H1 (cell line): ENCODE measurements around the gene ARHGAP15. TPM values are rescaled to one million over a fixed set of nuclear protein-coding genes. Genes with fewer than 3 reads are reported as not detected.

ENCODE experiments used
- CTCF ChIA-PET: fragments of 300-600 bp; sonication (Branson Sonifier 250); formaldehyde crosslinking; loops from one replicate; lab custom pipeline; 2021; ENCODE audit not compliant: partially characterized antibody; lab: Charles Lee
- POLR2A ChIA-PET: fragments of 300-600 bp; sonication (Branson Sonifier 250); formaldehyde crosslinking; loops from one replicate; lab custom pipeline; 2021; ENCODE audit warnings: inconsistent platforms; ENCODE audit not compliant: partially characterized antibody; lab: Charles Lee
- DNase-seq, 2 experiments: peaks; one replicate each; pipeline versions ENCODE4 v3.0.0 to v3.0.0-alpha.2; 2010 to 2022; ENCODE audit warnings: low spot score in 2 of 2, low read depth in 1 of 2, mixed read lengths in 1 of 2
- FAIRE-seq: peaks from 2 replicates; lab custom pipeline; 2011; peaks lifted over from hg19 to GRCh38; lab: Jason Lieb, UNC
- H2AFZ ChIP-seq: 2 replicates; pipeline ENCODE4 v1.8.1; 2012; ENCODE audit warnings: low read length, inconsistent platforms
- H2AK5ac ChIP-seq: 2 replicates; pipeline ENCODE4 v1.6.1; 2013; ENCODE audit warnings: low read depth, low read length
- H2BK120ac ChIP-seq: replicated peaks from 2 replicates; pipeline ENCODE3; 2013; ENCODE audit warnings: low read depth, low read length, inconsistent platforms
- H2BK12ac ChIP-seq: 2 replicates; pipeline ENCODE4 v1.6.1; 2013; ENCODE audit warnings: low read depth, low read length
- H2BK15ac ChIP-seq: 2 replicates; pipeline ENCODE4 v1.6.1; 2013; ENCODE audit warnings: low read length
- H2BK20ac ChIP-seq: 2 replicates; pipeline ENCODE4 v1.6.1; 2013; ENCODE audit warnings: low read length
- H2BK5ac ChIP-seq: 2 replicates; pipeline ENCODE4 v1.6.1; 2013; ENCODE audit warnings: low read depth, low read length
- H3K14ac ChIP-seq: 2 replicates; pipeline ENCODE4 v1.6.1; 2013; ENCODE audit warnings: inconsistent platforms; ENCODE audit not compliant: insufficient read length
- H3K18ac ChIP-seq: 2 replicates; pipeline ENCODE4 v1.6.1; 2013; ENCODE audit warnings: low read length; ENCODE audit errors: extremely low read depth
- H3K23ac ChIP-seq: 2 replicates; pipeline ENCODE4 v1.6.1; 2013; ENCODE audit warnings: inconsistent platforms; ENCODE audit not compliant: insufficient read length
- H3K23me2 ChIP-seq: 2 replicates; pipeline ENCODE4 v1.6.1; 2013; ENCODE audit warnings: low read depth, low read length
- H3K27ac ChIP-seq: 2 replicates; pipeline ENCODE4 v1.6.1; 2011; ENCODE audit warnings: low read depth, low read length, inconsistent platforms
- H3K27me3 ChIP-seq, 4 experiments: replicated peaks in 1 of 4; 1 replicate in 1 of 4; 2 replicates in 3 of 4; pipeline versions ENCODE4 v1.6.1 to v1.8.1; 2011 to 2013; ENCODE audit warnings: low read length in 3 of 4, mild to moderate bottlenecking in 3 of 4, inconsistent platforms in 2 of 4, mixed read lengths in 2 of 4, moderate library complexity in 1 of 4; ENCODE audit not compliant: control insufficient read depth in 3 of 4, insufficient read depth in 3 of 4; ENCODE audit errors: extremely low read depth in 1 of 4
- H3K36me3 ChIP-seq, 4 experiments: 2 replicates each; pipeline versions ENCODE4 v1.6.1 to v1.8.1; 2011 to 2013; ENCODE audit warnings: mild to moderate bottlenecking in 4 of 4, low read length in 3 of 4, moderate library complexity in 2 of 4, control low read depth in 1 of 4, inconsistent platforms in 1 of 4; ENCODE audit not compliant: insufficient read depth in 4 of 4, control insufficient read depth in 2 of 4
- H3K4ac ChIP-seq: replicated peaks from 2 replicates; pipeline ENCODE3; 2013; ENCODE audit warnings: low read length, low read depth, mixed read lengths, inconsistent platforms; ENCODE audit not compliant: insufficient read length
- H3K4me1 ChIP-seq, 4 experiments: replicated peaks in 1 of 4; 1 replicate in 1 of 4; 2 replicates in 3 of 4; pipeline versions ENCODE4 v1.6.1 to v1.8.1; 2011 to 2013; ENCODE audit warnings: low read length in 3 of 4, inconsistent platforms in 2 of 4, mixed read lengths in 1 of 4; ENCODE audit not compliant: insufficient read depth in 4 of 4, control insufficient read depth in 3 of 4
- H3K4me2 ChIP-seq, 2 experiments: 2 replicates each; pipeline versions ENCODE4 v1.6.1 to v1.8.1; 2011 to 2013; ENCODE audit warnings: low read depth in 2 of 2, low read length in 2 of 2, control low read depth in 1 of 2, inconsistent platforms in 1 of 2, mild to moderate bottlenecking in 1 of 2; ENCODE audit not compliant: insufficient read depth in 1 of 2
- H3K4me3 ChIP-seq, 4 experiments: fragments of 200-600, 300-600 bp in 1 of 4; sonication (generic), shearing (Covaris generic), sonication (Bioruptor Twin) in 1 of 4; 2 replicates each; pipeline versions ENCODE4 v1.5.1 to v1.8.1; 2011 to 2016; ENCODE audit warnings: low read length in 4 of 4, low read depth in 3 of 4, control low read depth in 2 of 4, inconsistent platforms in 2 of 4, mild to moderate bottlenecking in 2 of 4, mixed read lengths in 1 of 4, moderate library complexity in 1 of 4; ENCODE audit not compliant: insufficient read depth in 2 of 4; ENCODE audit errors: extremely low read depth in 1 of 4
- H3K56ac ChIP-seq: replicated peaks from 2 replicates; pipeline ENCODE3; 2013; ENCODE audit warnings: low read depth, mild to moderate bottlenecking, mixed read lengths, low read length, inconsistent platforms; ENCODE audit not compliant: insufficient read length
- H3K79me1 ChIP-seq: 2 replicates; pipeline ENCODE4 v1.6.1; 2013; ENCODE audit warnings: low read depth, low read length, control low read depth
- H3K79me2 ChIP-seq, 2 experiments: 2 replicates each; pipeline versions ENCODE4 v1.6.1 to v1.8.1; 2012 to 2013; ENCODE audit warnings: low read length in 2 of 2, mild to moderate bottlenecking in 2 of 2, inconsistent platforms in 1 of 2; ENCODE audit not compliant: insufficient read depth in 2 of 2, control insufficient read depth in 1 of 2
- H3K9ac ChIP-seq, 4 experiments: replicated peaks in 1 of 4; 1 replicate in 1 of 4; 2 replicates in 3 of 4; pipeline versions ENCODE4 v1.6.1 to v1.8.1; 2011 to 2013; ENCODE audit warnings: low read depth in 3 of 4, low read length in 3 of 4, control low read depth in 2 of 4, mild to moderate bottlenecking in 2 of 4, moderate library complexity in 2 of 4, inconsistent platforms in 1 of 4; ENCODE audit errors: extremely low read depth in 1 of 4
- H3K9me3 ChIP-seq, 2 experiments: 2 replicates each; pipeline versions ENCODE4 v1.6.1 to v1.8.1; 2012 to 2013; ENCODE audit warnings: mild to moderate bottlenecking in 2 of 2, moderate library complexity in 2 of 2, control low read depth in 1 of 2, inconsistent platforms in 1 of 2, low read depth in 1 of 2, low read length in 1 of 2, mixed read lengths in 1 of 2; ENCODE audit not compliant: insufficient read depth in 2 of 2
- H4K20me1 ChIP-seq, 2 experiments: replicated peaks in 1 of 2; 2 replicates each; pipeline versions ENCODE3 to v1.8.1; 2011 to 2013; ENCODE audit warnings: inconsistent platforms in 2 of 2, low read length in 2 of 2, mild to moderate bottlenecking in 1 of 2; ENCODE audit not compliant: insufficient read depth in 2 of 2, control insufficient read depth in 1 of 2
- H4K5ac ChIP-seq: 2 replicates; pipeline ENCODE4 v1.6.1; 2013; ENCODE audit warnings: low read length, low read depth, mixed read lengths, inconsistent platforms; ENCODE audit not compliant: insufficient read length
- H4K8ac ChIP-seq: 2 replicates; pipeline ENCODE4 v1.8.0; 2013; ENCODE audit warnings: mild to moderate bottlenecking, moderate library complexity, low read length, inconsistent platforms; ENCODE audit not compliant: insufficient read depth; ENCODE audit errors: extremely low read depth
- H4K91ac ChIP-seq: replicated peaks from 2 replicates; pipeline ENCODE3; 2013; ENCODE audit warnings: low read length, mixed read lengths, inconsistent platforms; ENCODE audit not compliant: insufficient read length
- CBX8 ChIP-seq: fragments of 300-800, 300-1000 bp; sonication (generic); IDR thresholded peaks from 2 replicates; pipeline ENCODE4 v1.7.1; 2016; ENCODE audit warnings: low read depth, low read length, borderline replicate concordance
- EZH2 ChIP-seq: fragments of 200-600 bp; sonication (generic); IDR thresholded peaks from 2 replicates; pipeline ENCODE4 v1.7.1; 2012; ENCODE audit warnings: low read depth, mild to moderate bottlenecking, moderate library complexity, low read length, inconsistent platforms; ENCODE audit not compliant: severe bottlenecking
- KDM1A ChIP-seq: fragments of 200-600, 300-600 bp; sonication (generic); IDR thresholded peaks from 2 replicates; pipeline ENCODE4 v1.7.1; 2016; ENCODE audit warnings: mild to moderate bottlenecking, low read length, borderline replicate concordance
- KDM4A ChIP-seq: IDR thresholded peaks from one replicate; pipeline ENCODE4 v1.7.1; 2012; ENCODE audit warnings: low read depth, mild to moderate bottlenecking, moderate library complexity, low read length, inconsistent platforms; ENCODE audit not compliant: severe bottlenecking
- RAD21 ChIP-seq, 2 experiments: IDR thresholded peaks in 1 of 2; conservative IDR thresholded peaks in 1 of 2; 2 replicates each; pipeline ENCODE4 v1.6.1; 2011; ENCODE audit warnings: low read depth in 2 of 2, low read length in 2 of 2, improper control_type of control experiment in 1 of 2, inconsistent platforms in 1 of 2, mild to moderate bottlenecking in 1 of 2, moderate library complexity in 1 of 2
- TAF1 ChIP-seq: IDR thresholded peaks from 2 replicates; pipeline ENCODE4 v1.6.1; 2011; ENCODE audit warnings: mild to moderate bottlenecking, low read depth, low read length
- TBP ChIP-seq: IDR thresholded peaks from 2 replicates; pipeline ENCODE4 v1.6.1; 2011; ENCODE audit warnings: low read depth, low read length, improper control_type of control experiment
- TCF12 ChIP-seq: IDR thresholded peaks from 2 replicates; pipeline ENCODE4 v1.6.1; 2011; ENCODE audit warnings: low read depth, mild to moderate bottlenecking, low read length
- TEAD4 ChIP-seq: IDR thresholded peaks from 2 replicates; pipeline ENCODE4 v1.6.1; 2012; ENCODE audit warnings: low read depth, low read length, inconsistent platforms, mixed read lengths
- WGBS, 2 experiments: shearing (Covaris generic) in 1 of 2; methylation state at CpG; one replicate each; pipeline versions ENCODE4 v1.1.6 to v1.1.7; 2013 to 2015; ENCODE audit warnings: low lambda C conversion rate in 2 of 2, mixed read lengths in 2 of 2, inconsistent platforms in 1 of 2, low coverage in 1 of 2, missing lambda C conversion rate in 1 of 2; ENCODE audit not compliant: insufficient replicate concordance in 2 of 2, insufficient coverage in 1 of 2, insufficient read length in 1 of 2; ENCODE audit errors: extremely low coverage in 1 of 2, missing lambda C conversion rate in 1 of 2; 5-methylcytosine and 5-hydroxymethylcytosine counted together
- polyA plus RNA-seq, 7 experiments: library from polyadenylated mRNA; depleted of rRNA in 3 of 7; stranded (reverse) in 5 of 7; unstranded in 2 of 7; fragments of >200 nt in 5 of 7; fragments of 200-250 nt in 2 of 7; gene quantifications; 1 replicate in 5 of 7; 2 replicates in 1 of 7; 4 replicates in 1 of 7; pipeline versions ENCODE4 v1.2.1 to v1.2.3, GENCODE V29; 2011 to 2013; ENCODE audit warnings: missing spikeins in 2 of 7, mixed read lengths in 2 of 7
- total RNA-seq: library from RNA; stranded (reverse); fragmentation: NEBNext Ultra II Directional; extraction: Animal tissue kit (Norgen Biotek cat#: 25700); gene quantifications from 2 replicates; pipeline ENCODE4 v1.2.1, GENCODE V29; 2021
- TF ChIP-seq, protein P1 (sequence below): IDR thresholded peaks from 2 replicates; pipeline ENCODE4 v1.6.1; 2012; ENCODE audit warnings: inconsistent platforms

ARHGAP15 gene
- total and polyA plus RNA-seq, 2 of the 8 experiments (the other 6 are each of a cell fraction or from before 2014, with no cell fraction given): not detected

GRCh38 chr2:143410082-143410897 lies 281.1 kb downstream of the ARHGAP15 start:
- H2BK5ac ChIP-seq: no peak overlapping the region
- no peak overlapping the region for H4K8ac ChIP-seq
- no peak overlapping the region for H4K5ac ChIP-seq
- ChIA-PET CTCF (interaction anchor here (0.7 kb wide), 1 partner anchor 13 kb away, joined by 3 read pairs; no protein-coding TSS in a partner anchor), POLR2A (no interaction called here)
- TF ChIP-seq TEAD4 (no peak), TCF12 (no peak), RAD21 (IDR thresholded peaks at IDR 0.05 in 1 of 2, conservative IDR thresholded peaks at IDR 0.05 in 1 of 2; ENCODE audit: low read depth in 2 of 2, low read length in 2 of 2) (no peak), KDM1A (no peak), TBP (no peak), KDM4A (no peak), TAF1 (no peak), CBX8 (no peak), EZH2 (no peak)
- TF ChIP-seq, protein P1, sequence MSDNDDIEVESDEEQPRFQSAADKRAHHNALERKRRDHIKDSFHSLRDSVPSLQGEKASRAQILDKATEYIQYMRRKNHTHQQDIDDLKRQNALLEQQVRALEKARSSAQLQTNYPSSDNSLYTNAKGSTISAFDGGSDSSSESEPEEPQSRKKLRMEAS: no peak
- no peak overlapping the region for H2BK15ac ChIP-seq
- no peak overlapping the region for H3K56ac ChIP-seq
- no peak overlapping the region for H3K27ac ChIP-seq
- no peak overlapping the region for H3K4me3 ChIP-seq
- H4K20me1 ChIP-seq: no peaks in the 10 kb centered on the region
- H3K23ac ChIP-seq: no peak overlapping the region
- H2BK12ac ChIP-seq: no peak overlapping the region
- H3K4ac ChIP-seq: no peak overlapping the region
- H2AFZ ChIP-seq: no peak overlapping the region
- H2BK120ac ChIP-seq: no peak overlapping the region
- no peaks in the 10 kb centered on the region for H3K9me3 ChIP-seq
- DNase-seq: no peak
- no peak overlapping the region for H3K18ac ChIP-seq
- H3K9ac ChIP-seq: no peak overlapping the region
- H3K36me3 ChIP-seq: no peaks in the 10 kb centered on the region
- 94% methylated on average over 3 of the region's 3 CpGs; no CpG with 5 or more reads in 1 of the 2 experiments for WGBS, 2 experiments
- no peak overlapping the region for H3K4me2 ChIP-seq
- H3K14ac ChIP-seq: no peak overlapping the region
- H3K79me2 ChIP-seq: no peaks in the 10 kb centered on the region
- no peaks in the 10 kb centered on the region for H3K27me3 ChIP-seq
- H4K91ac ChIP-seq: no peak overlapping the region
- no peak overlapping the region for H2BK20ac ChIP-seq
- H2AK5ac ChIP-seq: no peak overlapping the region
- no peaks in the 10 kb centered on the region for H3K79me1 ChIP-seq
- FAIRE-seq: no peak
- 0 out of 2 replicates have a peak, but pooled peaks cover 1% of the 10 kb centered on the region for H3K23me2 ChIP-seq
- no peaks in the 10 kb centered on the region for H3K4me1 ChIP-seq
